Activated CD4-positive, alpha-beta T cell treated with anti-CD3 and anti-CD28 coated beads for 48 hours (primary cell): ENCODE results near the gene PCDHGA10.
"Not testable (repeated sequence)": the region's sequence is repeated elsewhere in the genome, so short reads cannot be mapped to it uniquely, and the experiment has no call there.

Experiments used
- DNase-seq: peaks from one replicate; pipeline ENCODE4 v3.0.0-alpha.2; 2020

The PCDHGA10 gene

GRCh38 chr5:141427783-141428426, 15.1 kb downstream of the PCDHGA10 start:
- no peak for DNase-seq

- DNase-seq = peak; percentile 61
Measured at GRCh38 chr5:141430332-141431113, 17.7 kb downstream of the PCDHGA10 start, which contains the start of gene PCDHGA12. Gene PCDHGA12, plus strand, starts transcription at chr5:141430507. Its CDS starts 253 bp downstream, at chr5:141430760.

GRCh38 chr5:141431286-141431685, 18.5 kb downstream of the PCDHGA10 start:
- no peak for DNase-seq

- DNase-seq = not testable (repeated sequence)
Measured at GRCh38 chr5:141432308-141432707, 19.5 kb downstream of the PCDHGA10 start.

GRCh38 chr5:141432726-141433125, 19.9 kb downstream of the PCDHGA10 start:
- not testable (repeated sequence) for DNase-seq

- DNase-seq = no peak
Measured at GRCh38 chr5:141434006-141434405, 21.2 kb downstream of the PCDHGA10 start.

GRCh38 chr5:141437221-141437620, 24.4 kb downstream of the PCDHGA10 start:
- DNase-seq = no peak

GRCh38 chr5:141439411-141440141, 26.8 kb downstream of the PCDHGA10 start:
- DNase-seq = no peak

- no peak for DNase-seq
Measured at GRCh38 chr5:141440341-141440740, 27.6 kb downstream of the PCDHGA10 start.

- no peak for DNase-seq
Measured at GRCh38 chr5:141441571-141442170, 28.9 kb downstream of the PCDHGA10 start.

GRCh38 chr5:141465351-141465750, 52.6 kb downstream of the PCDHGA10 start:
- DNase-seq = no peak
